Right lobe of liver (tissue), 6 donors: ENCODE results near the gene RHO. TPM values are rescaled to one million over a fixed set of nuclear protein-coding genes. Genes with fewer than 3 reads are reported as not detected.
"Not testable (repeated sequence)": the region's sequence is repeated elsewhere in the genome, so short reads cannot be mapped to it uniquely, and the experiment has no call there.

Experiments used
- ATAC-seq, 4 donors: fragments of 200-7000 bp; cut with Tn5 transposase; one replicate each; pipeline ENCODE4 v1.9.1; 2020; ENCODE audit warnings: mild to moderate bottlenecking in 4 of 4, moderate library complexity in 4 of 4
- DNase-seq, 3 donors: peaks; one replicate each; pipeline ENCODE4 v3.0.0-alpha.2; 2020
- H3K27ac ChIP-seq, 3 donors: fragments of 200-600 bp; one replicate each; pipeline ENCODE4 v1.8.0; 2022
- H3K27me3 ChIP-seq, 2 donors: fragments of 200-600 bp; one replicate each; pipeline ENCODE4 v1.8.0; 2022
- H3K36me3 ChIP-seq, 4 donors: fragments of 200-600 bp; sonication (generic) in 1 of 4; one replicate each; pipeline versions ENCODE4 v1.5.1 to v1.8.0; 2017 to 2022; ENCODE audit warnings: control low read depth in 1 of 4
- H3K4me1 ChIP-seq, 4 donors: fragments of 200-600 bp; sonication (generic) in 1 of 4; one replicate each; pipeline versions ENCODE4 v1.5.1 to v1.8.0; 2017 to 2022; ENCODE audit warnings: control low read depth in 1 of 4
- H3K4me3 ChIP-seq, 3 donors: fragments of 200-600 bp; one replicate each; pipeline ENCODE4 v1.8.0; 2022
- H3K9me3 ChIP-seq, 4 donors: fragments of 200-600 bp; sonication (generic) in 1 of 4; one replicate each; pipeline versions ENCODE4 v1.5.1 to v1.8.0; 2017 to 2022; ENCODE audit warnings: control low read depth in 1 of 4
- POLR2A ChIP-seq: fragments of 450-650 bp; IDR thresholded peaks from one replicate; pipeline ENCODE4 v1.6.1; 2017; ENCODE audit warnings: antibody characterized with exemption, mild to moderate bottlenecking
- WGBS: methylation state at CpG from one replicate; pipeline ENCODE4 v1.1.6; 2018; ENCODE audit warnings: low coverage, low lambda C conversion rate; ENCODE audit not compliant: insufficient coverage; ENCODE audit errors: missing lambda C conversion rate; 5-methylcytosine and 5-hydroxymethylcytosine counted together
- intact Hi-C, 2 donors: fragments of 100-400 bp; cut with DNase I; formaldehyde crosslinking; loops; one replicate each; pipeline versions ENCODE4 v1.11.2 to v1.14.1; 2022
- long read RNA-seq: library from polyadenylated mRNA; unstranded; transcript quantifications from one replicate; pipeline ENCODE4 v2.0.0, GENCODE V29; 2019
- total RNA-seq, 6 experiments: library from RNA; depleted of rRNA in 2 of 6; stranded (reverse); fragments of >200 nt in 2 of 6; fragmentation: NEBNext Ultra II Directional in 3 of 6; extraction: Animal tissue kit (Norgen Biotek cat#: 25700) in 3 of 6; gene quantifications; one replicate each; pipeline versions ENCODE4 v1.1.0 to v1.2.4, GENCODE V29; 2016 to 2023
- TF ChIP-seq, protein P1 (sequence below), 4 donors: fragments of 200-600 bp in 3 of 4; fragments of 450-650 bp in 1 of 4; IDR thresholded peaks; one replicate each; pipeline versions ENCODE4 v1.5.1 to v1.8.0; 2016 to 2022; ENCODE audit warnings: antibody characterized with exemption in 4 of 4, mild to moderate bottlenecking in 2 of 4
- donor health status: DM: no; HTN: yes; CAD: no.
- donor health status: DM: no; HTN: no; CAD: no.
- donor health status: DM: no; HTN: no; CAD: no.
- donor health status: DM: no; HTN: yes; CAD: no.
- donor health status: DM: no; HTN: yes; CAD: no.

RHO gene
- total RNA-seq = not detected
- long read RNA-seq = 0 reads

DNA sequence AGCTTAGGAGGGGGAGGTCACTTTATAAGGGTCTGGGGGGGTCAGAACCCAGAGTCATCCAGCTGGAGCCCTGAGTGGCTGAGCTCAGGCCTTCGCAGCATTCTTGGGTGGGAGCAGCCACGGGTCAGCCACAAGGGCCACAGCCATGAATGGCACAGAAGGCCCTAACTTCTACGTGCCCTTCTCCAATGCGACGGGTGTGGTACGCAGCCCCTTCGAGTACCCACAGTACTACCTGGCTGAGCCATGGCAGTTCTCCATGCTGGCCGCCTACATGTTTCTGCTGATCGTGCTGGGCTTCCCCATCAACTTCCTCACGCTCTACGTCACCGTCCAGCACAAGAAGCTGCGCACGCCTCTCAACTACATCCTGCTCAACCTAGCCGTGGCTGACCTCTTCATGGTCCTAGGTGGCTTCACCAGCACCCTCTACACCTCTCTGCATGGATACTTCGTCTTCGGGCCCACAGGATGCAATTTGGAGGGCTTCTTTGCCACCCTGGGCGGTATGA lies at the start of gene RHO:
Gene RHO (plus strand): TSS at position 51 of the 512 bp plus-strand sequence. CDS start 95 bp downstream, at position 146.
- 89% methylated on average over 7 of the region's 18 CpGs for WGBS
- Histone ChIP-seq H3K9me3 (no peaks in the 10 kb centered on the region), H3K4me3 (no peak within 1 kb of the TSS), H3K36me3 (no peaks in the 10 kb centered on the region), H3K27me3 (no peaks in the 10 kb centered on the region), H3K4me1 (no peaks in the 10 kb centered on the region), H3K27ac (no peak within 1 kb of the TSS)
- ATAC-seq (no peak), DNase-seq (no peak)
- no peak for TF ChIP-seq POLR2A
- TF ChIP-seq, protein P1, sequence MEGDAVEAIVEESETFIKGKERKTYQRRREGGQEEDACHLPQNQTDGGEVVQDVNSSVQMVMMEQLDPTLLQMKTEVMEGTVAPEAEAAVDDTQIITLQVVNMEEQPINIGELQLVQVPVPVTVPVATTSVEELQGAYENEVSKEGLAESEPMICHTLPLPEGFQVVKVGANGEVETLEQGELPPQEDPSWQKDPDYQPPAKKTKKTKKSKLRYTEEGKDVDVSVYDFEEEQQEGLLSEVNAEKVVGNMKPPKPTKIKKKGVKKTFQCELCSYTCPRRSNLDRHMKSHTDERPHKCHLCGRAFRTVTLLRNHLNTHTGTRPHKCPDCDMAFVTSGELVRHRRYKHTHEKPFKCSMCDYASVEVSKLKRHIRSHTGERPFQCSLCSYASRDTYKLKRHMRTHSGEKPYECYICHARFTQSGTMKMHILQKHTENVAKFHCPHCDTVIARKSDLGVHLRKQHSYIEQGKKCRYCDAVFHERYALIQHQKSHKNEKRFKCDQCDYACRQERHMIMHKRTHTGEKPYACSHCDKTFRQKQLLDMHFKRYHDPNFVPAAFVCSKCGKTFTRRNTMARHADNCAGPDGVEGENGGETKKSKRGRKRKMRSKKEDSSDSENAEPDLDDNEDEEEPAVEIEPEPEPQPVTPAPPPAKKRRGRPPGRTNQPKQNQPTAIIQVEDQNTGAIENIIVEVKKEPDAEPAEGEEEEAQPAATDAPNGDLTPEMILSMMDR (IDR thresholded peaks at IDR 0.05) = no peak
- intact Hi-C loops = no loop called here

DNA sequence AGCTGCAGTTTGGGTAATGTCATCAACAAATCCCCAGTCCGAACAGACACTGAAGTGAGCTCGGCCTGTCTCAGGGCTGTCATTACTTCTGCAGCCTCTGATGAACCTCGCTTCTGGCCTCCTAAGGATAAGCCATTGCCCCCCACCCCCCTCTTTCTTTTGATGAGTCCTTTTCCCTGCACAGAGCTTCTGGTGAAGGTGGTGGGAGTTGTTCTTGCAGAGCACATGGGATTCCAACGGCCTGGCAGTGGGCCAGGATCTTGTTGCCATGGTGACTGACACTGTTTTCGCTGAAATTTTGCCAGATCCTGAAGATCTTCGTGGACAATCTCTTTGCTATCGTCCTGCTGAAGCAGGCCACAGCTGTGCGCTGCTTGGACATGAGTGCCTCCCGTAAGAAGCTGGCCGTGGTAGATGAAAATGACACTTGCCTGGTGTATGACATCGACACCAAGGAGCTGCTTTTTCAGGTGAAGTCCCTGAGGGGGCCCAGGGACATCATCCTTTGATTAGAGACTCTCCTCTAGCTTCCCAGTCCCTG lies 47.1 kb upstream of the RHO start:
- not testable (repeated sequence) for H3K27ac ChIP-seq, ATAC-seq

DNA sequence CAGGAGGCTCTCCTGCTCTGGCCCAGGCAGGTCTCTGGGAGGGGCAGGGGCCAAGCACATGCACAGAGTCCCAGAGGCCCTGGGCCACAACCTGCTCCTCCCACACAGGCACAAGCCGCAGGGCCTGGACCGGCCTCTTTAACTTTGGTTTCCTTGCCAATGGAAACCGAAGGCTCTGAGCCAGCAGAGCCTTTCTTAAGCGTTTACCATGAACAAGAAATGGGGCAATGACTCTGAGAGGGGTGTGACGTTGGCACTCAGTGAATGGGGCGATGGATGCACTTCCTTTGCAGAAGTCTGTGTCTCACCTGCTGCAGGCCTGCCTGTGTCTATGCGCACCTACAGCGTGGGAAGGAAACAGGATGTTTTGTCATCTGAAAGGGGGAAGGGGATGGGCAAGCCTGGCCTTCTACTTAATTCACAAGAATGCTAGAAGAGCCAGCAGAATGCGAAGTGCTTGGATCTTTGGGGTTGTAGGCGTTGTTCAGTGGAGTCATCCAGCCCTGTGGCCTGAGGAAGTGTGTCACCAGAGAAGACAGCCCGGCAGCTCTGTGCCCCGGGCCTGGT lies 46.6 kb upstream of the RHO start:
- H3K4me3 ChIP-seq = no peak overlapping the region
- H3K4me1 ChIP-seq = peaks cover 0 to 5% (median 0%) of the 10 kb centered on the region in 4 donors
- intact Hi-C loops = loop anchor here (10.0 kb wide), 1 partner anchor 133 kb away; no protein-coding TSS in a partner anchor
- H3K27ac ChIP-seq = no peak overlapping the region
- ATAC-seq = peak in 1 of 4 donors; percentile 30
- WGBS = 56% methylated on average over 5 of the region's 12 CpGs
- H3K36me3 ChIP-seq = peaks cover 0 to 20% (median 0%) of the 10 kb centered on the region in 4 donors
- H3K9me3 ChIP-seq = no peaks in the 10 kb centered on the region
- no peak for DNase-seq
- H3K27me3 ChIP-seq = no peaks in the 10 kb centered on the region
- no peak for TF ChIP-seq POLR2A
- TF ChIP-seq, protein P1 (IDR thresholded peaks at IDR 0.05) = no peak

More for the DNA sequence above, 47.1 kb upstream of the RHO start:
- not testable (repeated sequence) for H3K9me3 ChIP-seq, DNase-seq, H3K4me1 ChIP-seq, H3K4me3 ChIP-seq, H3K27me3 ChIP-seq
- intact Hi-C loops = loop anchor here (10.0 kb wide), 1 partner anchor 134 kb away; no protein-coding TSS in a partner anchor
- 60% methylated on average over 2 of the region's 11 CpGs for WGBS
- peaks cover 0 to 20% (median 0%) of the 10 kb centered on the region in 4 donors for H3K36me3 ChIP-seq

DNA sequence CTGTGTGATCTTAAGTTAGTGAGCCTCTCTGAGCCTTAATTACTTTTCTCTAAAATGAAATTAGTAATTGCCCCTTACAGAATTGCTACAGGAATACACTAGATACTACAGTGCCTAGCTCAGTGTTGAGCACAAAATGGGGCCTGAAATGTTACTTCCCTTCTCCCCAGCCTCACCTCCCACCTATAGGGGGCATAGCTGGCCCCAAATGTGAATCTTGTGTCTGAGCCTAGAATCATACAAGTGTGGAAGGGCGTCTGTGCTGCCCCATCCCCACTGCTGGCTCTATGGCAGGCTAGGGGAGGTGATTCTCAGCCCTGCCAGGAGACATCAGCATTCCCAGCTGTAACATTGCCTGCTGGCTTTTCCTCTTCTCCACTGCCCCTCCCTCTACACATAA lies 45.7 kb upstream of the RHO start:
- Histone ChIP-seq H3K27me3 (no peaks in the 10 kb centered on the region), H3K9me3 (no peaks in the 10 kb centered on the region), H3K4me1 (peaks cover 0 to 13% (median 0%) of the 10 kb centered on the region in 4 donors), H3K36me3 (peaks cover 0 to 20% (median 0%) of the 10 kb centered on the region in 4 donors), H3K4me3 (no peak overlapping the region), H3K27ac (no peak overlapping the region)
- intact Hi-C loops = loop anchor here (10.0 kb wide), 1 partner anchor 132 kb away; no protein-coding TSS in a partner anchor
- TF ChIP-seq POLR2A = no peak
- TF ChIP-seq, protein P1 (IDR thresholded peaks at IDR 0.05) = no peak
- DNase-seq = no peak
- ATAC-seq = no peak
- WGBS = 100% methylated on average over 1 of the region's 1 CpG

DNA sequence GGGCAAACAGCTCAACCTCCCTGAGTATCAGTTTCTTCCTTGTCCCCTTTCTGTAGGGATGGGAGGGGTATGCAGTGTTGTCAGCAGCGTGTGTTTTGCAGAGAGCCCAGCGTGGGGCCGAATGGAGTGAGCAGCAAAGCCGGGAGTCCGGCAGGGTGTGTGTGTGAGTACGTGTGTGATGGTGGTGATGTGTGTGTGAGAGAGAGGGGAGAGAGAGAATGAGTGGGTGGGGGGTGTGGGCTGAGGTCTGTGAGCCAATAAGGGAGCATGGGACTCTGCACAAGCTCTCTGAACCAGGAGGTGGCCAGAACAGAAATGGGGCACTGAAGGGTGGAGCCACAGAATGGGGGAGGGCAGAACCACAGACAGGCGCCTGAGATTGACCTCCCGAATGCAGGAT lies 44.6 kb upstream of the RHO start:
- ATAC-seq = no peak
- no peak for TF ChIP-seq POLR2A
- TF ChIP-seq, protein P1 (IDR thresholded peaks at IDR 0.05) = no peak
- peaks cover 0 to 13% (median 0%) of the 10 kb centered on the region in 4 donors for H3K4me1 ChIP-seq
- intact Hi-C loops = loop anchor here (10.0 kb wide), 1 partner anchor 131 kb away; no protein-coding TSS in a partner anchor
- H3K4me3 ChIP-seq = no peak overlapping the region
- H3K9me3 ChIP-seq = no peaks in the 10 kb centered on the region
- H3K27me3 ChIP-seq = no peaks in the 10 kb centered on the region
- WGBS = 88% methylated on average over 7 of the region's 8 CpGs
- no peak overlapping the region for H3K27ac ChIP-seq
- peaks cover 0 to 9% (median 0%) of the 10 kb centered on the region in 4 donors for H3K36me3 ChIP-seq
- DNase-seq = no peak

DNA sequence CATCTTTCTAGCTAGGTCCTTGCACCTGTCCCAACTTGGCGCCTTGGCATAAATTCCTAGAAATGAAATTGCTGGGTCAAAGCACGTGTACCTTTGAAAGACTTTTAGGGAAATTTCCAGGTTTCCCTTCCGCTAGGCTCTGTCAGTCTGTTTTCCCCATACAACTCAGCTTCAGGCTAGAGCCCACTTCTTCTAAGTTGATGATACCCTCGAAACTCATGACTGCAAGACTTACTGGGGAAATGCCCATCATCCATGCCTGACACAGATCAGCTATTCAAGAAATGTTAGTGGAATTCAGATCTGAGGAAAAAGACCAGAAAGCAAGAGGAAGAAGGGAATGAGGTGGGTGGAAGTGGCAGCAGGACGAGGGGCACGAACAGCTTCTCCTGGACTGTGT lies 43.3 kb upstream of the RHO start:
- intact Hi-C loops = loop anchor here (10.0 kb wide), 1 partner anchor 130 kb away; no protein-coding TSS in a partner anchor
- Histone ChIP-seq H3K27ac (peak overlapping the region in 1 of 3 donors; percentile 9), H3K4me1 (peaks cover 0 to 13% (median 0%) of the 10 kb centered on the region in 4 donors)
- H3K9me3 ChIP-seq, H3K27me3 ChIP-seq, DNase-seq, ATAC-seq, H3K36me3 ChIP-seq, H3K4me3 ChIP-seq: not testable (repeated sequence)
- 78% methylated on average over 6 of the region's 6 CpGs for WGBS
